HG03097 (cell line): ENCODE data around the gene TMC3.
"Not testable (repeated sequence)": the region's sequence is repeated elsewhere in the genome, so short reads cannot be mapped to it uniquely, and the experiment has no call there.

Experiments
- ATAC-seq: cut with Tn5 transposase; IDR thresholded peaks from one replicate; pipeline ENCODE4 v1.9.1; 2021; ENCODE audit not compliant: unreplicated experiment, low FRiP score

Gene TMC3

GRCh38 chr15:81348691-81349090 is 25.3 kb downstream of the TMC3 start:
- ATAC-seq: not testable (repeated sequence)

GRCh38 chr15:81347910-81348309 is 26.1 kb downstream of the TMC3 start:
- no peak for ATAC-seq

- ATAC-seq: no peak
These were observed 27.4 kb downstream of the TMC3 start for GRCh38 chr15:81346611-81347010.

GRCh38 chr15:81343371-81343770 is 30.6 kb downstream of the TMC3 start:
- ATAC-seq: no peak

- no peak for ATAC-seq
These were observed 32.7 kb downstream of the TMC3 start for GRCh38 chr15:81341351-81341750.

GRCh38 chr15:81339851-81340250 is 34.2 kb downstream of the TMC3 start:
- ATAC-seq: no peak

GRCh38 chr15:81339321-81339720 is 34.7 kb downstream of the TMC3 start:
- no peak for ATAC-seq

GRCh38 chr15:81338170-81339007 is 35.6 kb downstream of the TMC3 start:
- ATAC-seq: no peak

GRCh38 chr15:81337713-81338157 is 36.3 kb downstream of the TMC3 start:
- ATAC-seq: no peak

- ATAC-seq: no peak
These were observed 36.8 kb downstream of the TMC3 start for GRCh38 chr15:81337241-81337640.

GRCh38 chr15:81336568-81336967 is 37.4 kb downstream of the TMC3 start:
- ATAC-seq: no peak

- ATAC-seq: no peak
These were observed 38.4 kb downstream of the TMC3 start for GRCh38 chr15:81335631-81336030.

- ATAC-seq: no peak
These were observed 39.1 kb downstream of the TMC3 start for GRCh38 chr15:81334768-81335435.

GRCh38 chr15:81333363-81333762 is 40.6 kb downstream of the TMC3 start:
- ATAC-seq: no peak

GRCh38 chr15:81332326-81332725 is 41.7 kb downstream of the TMC3 start:
- ATAC-seq: no peak

GRCh38 chr15:81331600-81331999 is 42.4 kb downstream of the TMC3 start:
- no peak for ATAC-seq

GRCh38 chr15:81331141-81331540 is 42.9 kb downstream of the TMC3 start:
- not testable (repeated sequence) for ATAC-seq

GRCh38 chr15:81330366-81331090 is 43.5 kb downstream of the TMC3 start:
- ATAC-seq: no peak

- ATAC-seq: no peak
These were observed 44.6 kb downstream of the TMC3 start for GRCh38 chr15:81329446-81329845.

GRCh38 chr15:81327516-81327915 is 46.5 kb downstream of the TMC3 start:
- no peak for ATAC-seq

GRCh38 chr15:81326466-81327212 is 47.4 kb downstream of the TMC3 start:
- no peak for ATAC-seq
